Activated CD8-positive, alpha-beta memory T cell treated with anti-CD3 and anti-CD28 coated beads for 1 hour (primary cell): ENCODE results near the gene SIGLEC11.
"Not testable (repeated sequence)": the region's sequence is repeated elsewhere in the genome, so short reads cannot be mapped to it uniquely, and the experiment has no call there.

Experiments used
- DNase-seq, 2 donors: peaks; one replicate each; pipeline ENCODE4 v3.0.0-alpha.2; 2020; ENCODE audit warnings: low read depth in 1 of 2; ENCODE audit errors: extremely low read depth in 1 of 2

Gene SIGLEC11

GRCh38 chr19:49927526-49928264 lies 33.3 kb downstream of the SIGLEC11 start:
- no peak for DNase-seq

- no peak for DNase-seq
Measured at GRCh38 chr19:49926515-49926914, 34.5 kb downstream of the SIGLEC11 start.

GRCh38 chr19:49925486-49925885 lies 35.5 kb downstream of the SIGLEC11 start:
- no peak for DNase-seq

- DNase-seq: not testable (repeated sequence)
Measured at GRCh38 chr19:49924881-49925210, 36.1 kb downstream of the SIGLEC11 start.

GRCh38 chr19:49924004-49924880 lies 36.7 kb downstream of the SIGLEC11 start:
- no peak for DNase-seq

- no peak for DNase-seq
Measured at GRCh38 chr19:49923055-49924003, 37.6 kb downstream of the SIGLEC11 start.

- no peak for DNase-seq
Measured at GRCh38 chr19:49921871-49922795, 38.8 kb downstream of the SIGLEC11 start.

- DNase-seq: no peak
Measured at GRCh38 chr19:49920624-49921363, 40.2 kb downstream of the SIGLEC11 start.

- DNase-seq: no peak
Measured at GRCh38 chr19:49918089-49918488, 42.9 kb downstream of the SIGLEC11 start.

- no peak for DNase-seq
Measured at GRCh38 chr19:49916839-49917733, 43.9 kb downstream of the SIGLEC11 start.

GRCh38 chr19:49915271-49915670 lies 45.7 kb downstream of the SIGLEC11 start:
- no peak for DNase-seq

GRCh38 chr19:49913720-49914119 lies 47.3 kb downstream of the SIGLEC11 start:
- no peak for DNase-seq

GRCh38 chr19:49912965-49913685 lies 47.8 kb downstream of the SIGLEC11 start:
- no peak for DNase-seq

- no peak for DNase-seq
Measured at GRCh38 chr19:49911381-49912145, 49.4 kb downstream of the SIGLEC11 start.

- no peak for DNase-seq
Measured at GRCh38 chr19:49910179-49910578, 50.8 kb downstream of the SIGLEC11 start.

GRCh38 chr19:49908480-49909420 lies 52.2 kb downstream of the SIGLEC11 start:
- no peak for DNase-seq
